SH-SY5Y (cell line): Measurements from ENCODE around the gene TSPAN18.

ENCODE experiments used
- GATA2 ChIP-seq: IDR thresholded peaks from 2 replicates; pipeline ENCODE4 v1.6.1; 2011; ENCODE audit warnings: mild to moderate bottlenecking, low read depth, low read length
- GATA3 ChIP-seq: IDR thresholded peaks from 2 replicates; pipeline ENCODE4 v1.6.1; 2011; ENCODE audit warnings: low read depth, mild to moderate bottlenecking, low read length, moderate library complexity

- TF ChIP-seq GATA3: no peak
- no peak for TF ChIP-seq GATA2
Observed at GRCh38 chr11:44955015-44955738, 228.4 kb downstream of the TSPAN18 start.
